ENCODE results near the gene SLX1A.

DNA sequence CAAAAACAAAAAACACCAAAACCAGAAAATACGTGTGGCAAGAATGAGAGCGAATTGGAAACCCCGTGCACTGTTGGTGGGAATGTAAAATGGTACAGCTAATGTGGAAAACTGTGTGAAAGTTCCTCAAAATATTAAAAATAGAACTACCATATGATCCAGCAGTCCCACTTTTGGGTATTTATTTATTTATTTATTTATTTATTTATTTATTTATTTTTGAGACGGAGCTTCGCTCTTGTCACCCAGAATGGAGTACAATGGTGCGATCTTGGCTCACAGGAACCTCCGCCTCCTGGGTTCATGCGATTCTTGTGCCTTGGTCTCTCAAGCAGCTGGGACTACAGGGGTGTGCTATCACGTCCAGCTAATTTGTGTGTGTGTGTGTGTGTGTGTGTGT, 41.2 kb upstream of the SLX1A start:
- no peak for TF ChIP-seq POLR2A (IDR thresholded peaks at IDR 0.05)
- TF ChIP-seq, protein P1, sequence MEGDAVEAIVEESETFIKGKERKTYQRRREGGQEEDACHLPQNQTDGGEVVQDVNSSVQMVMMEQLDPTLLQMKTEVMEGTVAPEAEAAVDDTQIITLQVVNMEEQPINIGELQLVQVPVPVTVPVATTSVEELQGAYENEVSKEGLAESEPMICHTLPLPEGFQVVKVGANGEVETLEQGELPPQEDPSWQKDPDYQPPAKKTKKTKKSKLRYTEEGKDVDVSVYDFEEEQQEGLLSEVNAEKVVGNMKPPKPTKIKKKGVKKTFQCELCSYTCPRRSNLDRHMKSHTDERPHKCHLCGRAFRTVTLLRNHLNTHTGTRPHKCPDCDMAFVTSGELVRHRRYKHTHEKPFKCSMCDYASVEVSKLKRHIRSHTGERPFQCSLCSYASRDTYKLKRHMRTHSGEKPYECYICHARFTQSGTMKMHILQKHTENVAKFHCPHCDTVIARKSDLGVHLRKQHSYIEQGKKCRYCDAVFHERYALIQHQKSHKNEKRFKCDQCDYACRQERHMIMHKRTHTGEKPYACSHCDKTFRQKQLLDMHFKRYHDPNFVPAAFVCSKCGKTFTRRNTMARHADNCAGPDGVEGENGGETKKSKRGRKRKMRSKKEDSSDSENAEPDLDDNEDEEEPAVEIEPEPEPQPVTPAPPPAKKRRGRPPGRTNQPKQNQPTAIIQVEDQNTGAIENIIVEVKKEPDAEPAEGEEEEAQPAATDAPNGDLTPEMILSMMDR (IDR thresholded peaks at IDR 0.05), result no peak
